K562 (cell line): ENCODE results near the gene CCDC186.

ENCODE experiments used
- FOXK2 ChIP-seq, 2 experiments: fragments of 450-650 bp; IDR thresholded peaks in 1 of 2; conservative IDR thresholded peaks in 1 of 2; 2 replicates each; pipeline ENCODE4 v1.6.1; 2016; ENCODE audit warnings: low read depth in 2 of 2, mild to moderate bottlenecking in 1 of 2
- HDAC8 ChIP-seq: fragments of 450-650 bp; IDR thresholded peaks from 2 replicates; pipeline ENCODE4 v1.6.1; 2016; ENCODE audit warnings: mild to moderate bottlenecking, missing genetic modification characterization, moderate library complexity, missing compliant biosample characterization
- HNRNPUL1 ChIP-seq: fragments of 200-400 bp; formaldehyde crosslinking; IDR thresholded peaks from 2 replicates; pipeline ENCODE4 v1.6.1; 2017; ENCODE audit warnings: low read length
- KLF16 ChIP-seq: IDR thresholded peaks from 2 replicates; pipeline ENCODE4 v1.6.1; 2016; ENCODE audit warnings: antibody characterized with exemption
- POLR2A ChIP-seq: fragments of 450-650 bp; conservative IDR thresholded peaks from 2 replicates; pipeline ENCODE4 v1.6.1; 2016
- SIN3A ChIP-seq, 2 experiments: fragments of 150-350 bp in 1 of 2; IDR thresholded peaks; 2 replicates each; pipeline ENCODE4 v1.6.1; 2011 to 2016; ENCODE audit warnings: borderline replicate concordance in 2 of 2, low read depth in 2 of 2, low read length in 2 of 2, mild to moderate bottlenecking in 2 of 2, moderate library complexity in 2 of 2; ENCODE audit not compliant: control insufficient read depth in 1 of 2
- ZFX ChIP-seq: sonication (generic); formaldehyde crosslinking; IDR thresholded peaks from 2 replicates; pipeline ENCODE4 v1.8.0; 2022; ENCODE audit warnings: mild to moderate bottlenecking, missing genetic modification reagents, moderate library complexity
- TF ChIP-seq, protein P1 (sequence below), 3 experiments: IDR thresholded peaks in 2 of 3; conservative IDR thresholded peaks in 1 of 3; 2 replicates each; pipeline ENCODE4 v1.5.1; 2011 to 2012; ENCODE audit warnings: low read length in 3 of 3, mild to moderate bottlenecking in 3 of 3, control low read depth in 2 of 3, improper control_type of control experiment in 1 of 3, inconsistent platforms in 1 of 3, low read depth in 1 of 3, mixed read lengths in 1 of 3, moderate library complexity in 1 of 3; ENCODE audit not compliant: insufficient read depth in 2 of 3
- TF ChIP-seq, protein P2 (sequence below), 2 experiments: fragments of 450-650 bp; formaldehyde crosslinking in 1 of 2; IDR thresholded peaks; 2 replicates each; pipeline versions ENCODE4 v1.4.0 to v1.6.1; 2014 to 2020; ENCODE audit warnings: mild to moderate bottlenecking in 2 of 2, borderline replicate concordance in 1 of 2, low read depth in 1 of 2
- TF ChIP-seq, protein P3 (sequence below), 2 experiments: fragments of 450-650 bp in 1 of 2; IDR thresholded peaks; 2 replicates each; pipeline ENCODE4 v1.6.1; 2011 to 2017; ENCODE audit warnings: low read depth in 2 of 2, antibody characterized with exemption in 1 of 2, borderline replicate concordance in 1 of 2, low read length in 1 of 2, mild to moderate bottlenecking in 1 of 2, mixed read lengths in 1 of 2; ENCODE audit not compliant: control insufficient read depth in 1 of 2
- TF ChIP-seq, protein P4 (sequence below): sonication (generic); formaldehyde crosslinking; IDR thresholded peaks from 2 replicates; pipeline ENCODE4 v1.9.0; 2022; ENCODE audit warnings: mild to moderate bottlenecking, missing genetic modification reagents

DNA sequence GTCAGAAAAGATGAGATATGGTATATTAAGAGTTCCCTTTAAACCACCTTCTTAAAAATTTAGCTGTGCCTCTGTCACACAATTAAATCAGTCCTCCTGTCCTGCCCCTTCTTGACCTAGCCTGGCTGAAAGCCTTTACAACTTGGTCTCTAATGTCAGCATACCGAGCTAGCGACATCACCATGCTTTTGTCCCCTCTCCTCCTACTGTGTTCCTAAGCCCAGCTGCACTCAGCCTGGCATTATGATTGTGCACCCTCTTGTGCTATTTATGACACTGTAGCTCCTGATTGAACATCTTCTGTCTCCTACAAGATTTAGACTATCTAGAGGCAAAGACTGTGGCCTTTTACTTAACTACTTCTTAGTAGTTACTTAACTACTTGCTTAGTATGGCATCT is 34.3 kb upstream of the CCDC186 start:
- TF ChIP-seq HNRNPUL1 (no peak), SIN3A (IDR thresholded peaks at IDR 0.05; ENCODE audit: borderline replicate concordance in 2 of 2, control insufficient read depth in 1 of 2, low read depth in 2 of 2, low read length in 2 of 2) (no peak), ZFX (no peak), HDAC8 (tag) (no peak), KLF16 (no peak), FOXK2 (conservative IDR thresholded peaks at IDR 0.05 in 1 of 2, IDR thresholded peaks at IDR 0.05 in 1 of 2; ENCODE audit: low read depth in 2 of 2) (no peak), POLR2A (no peak)
- TF ChIP-seq, protein P1, sequence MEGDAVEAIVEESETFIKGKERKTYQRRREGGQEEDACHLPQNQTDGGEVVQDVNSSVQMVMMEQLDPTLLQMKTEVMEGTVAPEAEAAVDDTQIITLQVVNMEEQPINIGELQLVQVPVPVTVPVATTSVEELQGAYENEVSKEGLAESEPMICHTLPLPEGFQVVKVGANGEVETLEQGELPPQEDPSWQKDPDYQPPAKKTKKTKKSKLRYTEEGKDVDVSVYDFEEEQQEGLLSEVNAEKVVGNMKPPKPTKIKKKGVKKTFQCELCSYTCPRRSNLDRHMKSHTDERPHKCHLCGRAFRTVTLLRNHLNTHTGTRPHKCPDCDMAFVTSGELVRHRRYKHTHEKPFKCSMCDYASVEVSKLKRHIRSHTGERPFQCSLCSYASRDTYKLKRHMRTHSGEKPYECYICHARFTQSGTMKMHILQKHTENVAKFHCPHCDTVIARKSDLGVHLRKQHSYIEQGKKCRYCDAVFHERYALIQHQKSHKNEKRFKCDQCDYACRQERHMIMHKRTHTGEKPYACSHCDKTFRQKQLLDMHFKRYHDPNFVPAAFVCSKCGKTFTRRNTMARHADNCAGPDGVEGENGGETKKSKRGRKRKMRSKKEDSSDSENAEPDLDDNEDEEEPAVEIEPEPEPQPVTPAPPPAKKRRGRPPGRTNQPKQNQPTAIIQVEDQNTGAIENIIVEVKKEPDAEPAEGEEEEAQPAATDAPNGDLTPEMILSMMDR (IDR thresholded peaks at IDR 0.05 in 2 of 3, conservative IDR thresholded peaks at IDR 0.05 in 1 of 3; ENCODE audit: insufficient read depth in 2 of 3, low read depth in 1 of 3, low read length in 3 of 3), result no peak
- TF ChIP-seq, protein P2, sequence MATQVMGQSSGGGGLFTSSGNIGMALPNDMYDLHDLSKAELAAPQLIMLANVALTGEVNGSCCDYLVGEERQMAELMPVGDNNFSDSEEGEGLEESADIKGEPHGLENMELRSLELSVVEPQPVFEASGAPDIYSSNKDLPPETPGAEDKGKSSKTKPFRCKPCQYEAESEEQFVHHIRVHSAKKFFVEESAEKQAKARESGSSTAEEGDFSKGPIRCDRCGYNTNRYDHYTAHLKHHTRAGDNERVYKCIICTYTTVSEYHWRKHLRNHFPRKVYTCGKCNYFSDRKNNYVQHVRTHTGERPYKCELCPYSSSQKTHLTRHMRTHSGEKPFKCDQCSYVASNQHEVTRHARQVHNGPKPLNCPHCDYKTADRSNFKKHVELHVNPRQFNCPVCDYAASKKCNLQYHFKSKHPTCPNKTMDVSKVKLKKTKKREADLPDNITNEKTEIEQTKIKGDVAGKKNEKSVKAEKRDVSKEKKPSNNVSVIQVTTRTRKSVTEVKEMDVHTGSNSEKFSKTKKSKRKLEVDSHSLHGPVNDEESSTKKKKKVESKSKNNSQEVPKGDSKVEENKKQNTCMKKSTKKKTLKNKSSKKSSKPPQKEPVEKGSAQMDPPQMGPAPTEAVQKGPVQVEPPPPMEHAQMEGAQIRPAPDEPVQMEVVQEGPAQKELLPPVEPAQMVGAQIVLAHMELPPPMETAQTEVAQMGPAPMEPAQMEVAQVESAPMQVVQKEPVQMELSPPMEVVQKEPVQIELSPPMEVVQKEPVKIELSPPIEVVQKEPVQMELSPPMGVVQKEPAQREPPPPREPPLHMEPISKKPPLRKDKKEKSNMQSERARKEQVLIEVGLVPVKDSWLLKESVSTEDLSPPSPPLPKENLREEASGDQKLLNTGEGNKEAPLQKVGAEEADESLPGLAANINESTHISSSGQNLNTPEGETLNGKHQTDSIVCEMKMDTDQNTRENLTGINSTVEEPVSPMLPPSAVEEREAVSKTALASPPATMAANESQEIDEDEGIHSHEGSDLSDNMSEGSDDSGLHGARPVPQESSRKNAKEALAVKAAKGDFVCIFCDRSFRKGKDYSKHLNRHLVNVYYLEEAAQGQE (IDR thresholded peaks at IDR 0.05; ENCODE audit: borderline replicate concordance), result no peak
- TF ChIP-seq, protein P2 (CRISPR knock-in tag; IDR thresholded peaks at IDR 0.05; ENCODE audit: low read depth), result no peak
- TF ChIP-seq, protein P3, sequence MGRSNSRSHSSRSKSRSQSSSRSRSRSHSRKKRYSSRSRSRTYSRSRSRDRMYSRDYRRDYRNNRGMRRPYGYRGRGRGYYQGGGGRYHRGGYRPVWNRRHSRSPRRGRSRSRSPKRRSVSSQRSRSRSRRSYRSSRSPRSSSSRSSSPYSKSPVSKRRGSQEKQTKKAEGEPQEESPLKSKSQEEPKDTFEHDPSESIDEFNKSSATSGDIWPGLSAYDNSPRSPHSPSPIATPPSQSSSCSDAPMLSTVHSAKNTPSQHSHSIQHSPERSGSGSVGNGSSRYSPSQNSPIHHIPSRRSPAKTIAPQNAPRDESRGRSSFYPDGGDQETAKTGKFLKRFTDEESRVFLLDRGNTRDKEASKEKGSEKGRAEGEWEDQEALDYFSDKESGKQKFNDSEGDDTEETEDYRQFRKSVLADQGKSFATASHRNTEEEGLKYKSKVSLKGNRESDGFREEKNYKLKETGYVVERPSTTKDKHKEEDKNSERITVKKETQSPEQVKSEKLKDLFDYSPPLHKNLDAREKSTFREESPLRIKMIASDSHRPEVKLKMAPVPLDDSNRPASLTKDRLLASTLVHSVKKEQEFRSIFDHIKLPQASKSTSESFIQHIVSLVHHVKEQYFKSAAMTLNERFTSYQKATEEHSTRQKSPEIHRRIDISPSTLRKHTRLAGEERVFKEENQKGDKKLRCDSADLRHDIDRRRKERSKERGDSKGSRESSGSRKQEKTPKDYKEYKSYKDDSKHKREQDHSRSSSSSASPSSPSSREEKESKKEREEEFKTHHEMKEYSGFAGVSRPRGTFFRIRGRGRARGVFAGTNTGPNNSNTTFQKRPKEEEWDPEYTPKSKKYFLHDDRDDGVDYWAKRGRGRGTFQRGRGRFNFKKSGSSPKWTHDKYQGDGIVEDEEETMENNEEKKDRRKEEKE (IDR thresholded peaks at IDR 0.05; ENCODE audit: borderline replicate concordance in 1 of 2, control insufficient read depth in 1 of 2, low read depth in 2 of 2, low read length in 1 of 2), result no peak
- TF ChIP-seq, protein P4, sequence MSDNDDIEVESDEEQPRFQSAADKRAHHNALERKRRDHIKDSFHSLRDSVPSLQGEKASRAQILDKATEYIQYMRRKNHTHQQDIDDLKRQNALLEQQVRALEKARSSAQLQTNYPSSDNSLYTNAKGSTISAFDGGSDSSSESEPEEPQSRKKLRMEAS, result no peak
